GM18508 (cell line): ENCODE results near the gene BRCC3.
A peak's percentile ranks its signal among the peaks of the same experiment; 100 is the strongest.

Source experiments
- ATAC-seq: cut with Tn5 transposase; IDR thresholded peaks from one replicate; pipeline ENCODE4 v1.9.1; 2021; ENCODE audit warnings: moderate number of reproducible peaks; ENCODE audit not compliant: insufficient read depth, unreplicated experiment

Gene BRCC3

GRCh38 chrX:155056877-155057792 lies 14.2 kb upstream of the BRCC3 start:
- ATAC-seq = peak; percentile 76

- ATAC-seq = no peak
Observed at GRCh38 chrX:155061760-155062159, 9.5 kb upstream of the BRCC3 start.

GRCh38 chrX:155065035-155065734 lies 6.1 kb upstream of the BRCC3 start:
- no peak for ATAC-seq

GRCh38 chrX:155068165-155068564 lies 3.1 kb upstream of the BRCC3 start:
- ATAC-seq = no peak

DNA sequence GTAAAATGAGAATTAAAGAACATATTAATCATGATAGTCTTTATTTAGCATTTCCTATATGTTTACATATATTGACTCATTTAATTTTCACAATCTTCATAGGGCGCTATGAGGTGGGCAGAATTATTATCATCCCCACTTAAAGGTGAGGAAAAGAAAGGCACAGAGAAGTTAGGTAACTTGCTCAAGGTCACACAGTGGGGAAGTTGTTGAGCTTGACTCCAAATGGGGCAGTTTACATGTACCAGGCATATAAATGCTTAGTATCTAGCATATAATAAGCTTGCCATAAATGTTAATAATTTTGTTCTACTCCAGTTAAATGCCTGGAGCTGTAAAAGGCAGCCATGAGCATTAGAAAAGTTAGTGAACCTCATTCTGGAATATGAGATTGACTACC lies 1.9 kb upstream of the BRCC3 start:
- ATAC-seq = no peak

- ATAC-seq = no peak
Observed at GRCh38 chrX:155070038-155070437, 1.3 kb upstream of the BRCC3 start.

DNA sequence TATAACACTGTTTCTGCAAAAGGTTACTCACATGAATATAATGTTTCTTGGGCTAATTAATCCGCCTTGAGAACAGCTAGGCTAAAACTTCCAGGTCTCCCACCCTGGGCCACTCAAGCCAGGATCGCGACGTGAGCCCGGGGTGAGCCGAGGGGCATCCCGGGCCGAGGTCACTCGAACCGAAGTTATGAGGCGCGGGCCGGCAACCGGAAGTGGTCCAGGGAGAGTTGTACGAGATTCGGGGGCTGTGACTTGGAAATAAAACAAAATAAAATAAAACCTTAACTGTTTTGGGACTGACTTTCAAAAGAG lies 689 bp upstream of the BRCC3 start:
- no peak for ATAC-seq

GRCh38 chrX:155071694-155072280 lies 479 bp downstream of the BRCC3 start:
- peak; percentile 9 for ATAC-seq

- no peak for ATAC-seq
Observed at GRCh38 chrX:155086202-155086840, 15.0 kb downstream of the BRCC3 start.

GRCh38 chrX:155086961-155087735 lies 15.8 kb downstream of the BRCC3 start:
- ATAC-seq = no peak

GRCh38 chrX:155094468-155095061 lies 23.3 kb downstream of the BRCC3 start:
- no peak for ATAC-seq

GRCh38 chrX:155105919-155106318 lies 34.6 kb downstream of the BRCC3 start:
- no peak for ATAC-seq

- ATAC-seq = no peak
Observed at GRCh38 chrX:155108427-155108826, 37.1 kb downstream of the BRCC3 start.

DNA sequence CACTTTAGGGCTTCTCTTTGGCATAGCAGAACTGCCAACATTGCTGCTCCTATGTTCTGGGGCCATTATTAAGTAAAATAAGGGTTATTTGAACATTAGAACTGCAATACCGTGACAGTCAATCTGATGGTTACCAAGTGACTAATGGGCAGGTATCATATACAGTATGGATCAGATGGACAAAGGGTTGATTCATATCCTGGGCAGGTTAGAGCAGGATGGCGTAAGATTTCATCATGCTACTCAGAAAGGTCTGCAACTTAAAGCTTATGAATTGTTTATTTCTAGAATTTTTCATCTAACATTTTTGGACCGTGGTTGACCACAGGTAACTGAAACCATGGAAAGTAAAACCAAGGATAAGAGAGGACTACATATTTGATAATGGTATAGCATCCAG lies 40.9 kb downstream of the BRCC3 start:
- no peak for ATAC-seq

GRCh38 chrX:155113097-155113496 lies 41.8 kb downstream of the BRCC3 start:
- ATAC-seq = no peak

- no peak for ATAC-seq
Observed at GRCh38 chrX:155115174-155115819, 44.0 kb downstream of the BRCC3 start.

DNA sequence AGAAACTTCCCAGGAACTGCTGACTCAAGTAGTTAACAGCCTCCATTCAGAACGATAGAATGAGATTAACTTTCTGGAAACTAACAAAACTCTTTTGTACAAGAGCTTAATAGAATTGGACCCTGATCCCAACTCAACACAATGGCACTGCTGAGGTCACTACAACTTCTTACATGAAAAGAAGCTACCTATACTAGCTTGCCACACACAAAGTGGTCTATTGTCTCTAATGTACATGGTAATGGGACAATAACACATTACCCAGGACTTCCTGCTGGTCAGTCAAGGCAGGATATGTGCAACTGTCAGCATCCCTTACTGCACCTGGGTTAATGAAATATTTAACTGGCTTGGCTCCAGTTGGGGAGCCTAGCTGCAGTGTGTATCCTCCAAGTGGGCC lies 56.2 kb downstream of the BRCC3 start:
- no peak for ATAC-seq

DNA sequence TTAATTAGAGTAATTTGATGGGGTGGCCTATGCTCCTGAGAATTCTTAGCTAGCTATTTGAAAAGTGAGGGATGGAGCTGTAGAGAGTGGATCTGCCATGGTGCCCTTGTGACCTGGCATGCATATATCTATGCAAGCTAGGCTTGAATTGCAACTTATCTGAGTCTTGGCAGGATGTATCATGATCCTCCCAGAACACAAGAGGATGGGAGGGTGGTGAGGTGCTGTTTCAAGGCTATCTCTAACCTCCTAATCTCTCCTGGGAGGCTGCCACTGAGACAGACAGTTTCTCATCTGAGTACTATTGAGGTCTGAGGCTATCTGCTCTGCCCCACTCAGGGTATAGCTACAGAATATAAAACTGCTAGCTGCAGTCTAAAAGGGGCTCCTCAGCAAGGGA lies 56.6 kb downstream of the BRCC3 start:
- ATAC-seq = no peak

- no peak for ATAC-seq
Observed at GRCh38 chrX:155132110-155132509, 60.8 kb downstream of the BRCC3 start.
